GM12873 (cell line): Measurements from ENCODE around the gene DHX35.

Source experiments
- CTCF ChIP-seq: IDR thresholded peaks from 2 replicates; pipeline ENCODE4 v1.5.1; 2012; ENCODE audit warnings: low read depth, mild to moderate bottlenecking, moderate library complexity, low read length, control low read depth; ENCODE audit not compliant: insufficient read depth; ENCODE audit errors: missing control alignments

Gene DHX35

GRCh38 chr20:39066471-39067242, 104.5 kb downstream of the DHX35 start:
- TF ChIP-seq CTCF = no peak

- TF ChIP-seq CTCF = no peak
Observed at GRCh38 chr20:39067526-39068216, 105.5 kb downstream of the DHX35 start.

- TF ChIP-seq CTCF = no peak
Observed at GRCh38 chr20:39069976-39070375, 107.8 kb downstream of the DHX35 start.

- no peak for TF ChIP-seq CTCF
Observed at GRCh38 chr20:39070484-39071231, 108.5 kb downstream of the DHX35 start.

- TF ChIP-seq CTCF = no peak
Observed at GRCh38 chr20:39072132-39072531, 110.0 kb downstream of the DHX35 start.

GRCh38 chr20:39072653-39073052, 110.5 kb downstream of the DHX35 start:
- no peak for TF ChIP-seq CTCF

- TF ChIP-seq CTCF = no peak
Observed at GRCh38 chr20:39075731-39076130, 113.6 kb downstream of the DHX35 start.
